A549 (cell line): ENCODE measurements around the gene KRTAP3-2.

ENCODE experiments used
- BHLHE40 ChIP-seq: IDR thresholded peaks from 2 replicates; pipeline ENCODE4 v1.6.1; 2012; ENCODE audit warnings: low read depth, low read length, inconsistent platforms
- CBX2 ChIP-seq: fragments of 200-600 bp; sonication (generic); IDR thresholded peaks from 2 replicates; pipeline ENCODE4 v1.6.1; 2016; ENCODE audit warnings: low read depth, mild to moderate bottlenecking, borderline replicate concordance
- CEBPB ChIP-seq, 2 experiments: fragments of >200 bp in 1 of 2; sonication (Bioruptor Twin) in 1 of 2; formaldehyde crosslinking in 1 of 2; IDR thresholded peaks; 2 replicates each; pipeline ENCODE4 v1.6.1; 2012 to 2016
- ESRRA ChIP-seq: fragments of 150-350 bp; IDR thresholded peaks from 2 replicates; pipeline ENCODE4 v1.6.1; 2014; ENCODE audit warnings: mild to moderate bottlenecking, low read length, borderline replicate concordance
- KDM5A ChIP-seq: fragments of 200-600 bp; sonication (generic); IDR thresholded peaks from 2 replicates; pipeline ENCODE4 v1.6.1; 2016; ENCODE audit warnings: antibody characterized with exemption, mild to moderate bottlenecking
- POLR2A ChIP-seq: IDR thresholded peaks from 2 replicates; pipeline ENCODE4 v1.6.1; 2012; ENCODE audit warnings: mild to moderate bottlenecking, low read length
- RCOR1 ChIP-seq: fragments of 150-350 bp; IDR thresholded peaks from 2 replicates; pipeline ENCODE4 v1.6.1; 2014; ENCODE audit warnings: antibody characterized with exemption, low read length, low read depth
- RFX5 ChIP-seq: fragments of 450-650 bp; IDR thresholded peaks from 2 replicates; pipeline ENCODE4 v1.7.1; 2014; ENCODE audit warnings: antibody characterized with exemption, mild to moderate bottlenecking, moderate library complexity
- ZC3H11A ChIP-seq: fragments of 450-650 bp; IDR thresholded peaks from 2 replicates; pipeline ENCODE4 v1.6.1; 2014; ENCODE audit warnings: antibody characterized with exemption, mild to moderate bottlenecking
- ZFP36 ChIP-seq: fragments of 450-650 bp; IDR thresholded peaks from 2 replicates; pipeline ENCODE4 v1.6.1; 2014; ENCODE audit warnings: borderline replicate concordance; ENCODE audit not compliant: partially characterized antibody
- TF ChIP-seq, protein P1 (sequence below): fragments of >200 bp; sonication (Bioruptor Twin); formaldehyde crosslinking; IDR thresholded peaks from 3 replicates; pipeline ENCODE4 v1.5.1; 2016
- TF ChIP-seq, protein P2 (sequence below): fragments of 150-350 bp; IDR thresholded peaks from 2 replicates; pipeline ENCODE4 v1.6.1; 2014; ENCODE audit warnings: low read depth, mild to moderate bottlenecking, low read length
- TF ChIP-seq, protein P3 (sequence below): fragments of 200-600 bp; sonication (generic); IDR thresholded peaks from 2 replicates; pipeline ENCODE4 v1.6.1; 2016; ENCODE audit warnings: antibody characterized with exemption, mild to moderate bottlenecking, moderate library complexity

DNA sequence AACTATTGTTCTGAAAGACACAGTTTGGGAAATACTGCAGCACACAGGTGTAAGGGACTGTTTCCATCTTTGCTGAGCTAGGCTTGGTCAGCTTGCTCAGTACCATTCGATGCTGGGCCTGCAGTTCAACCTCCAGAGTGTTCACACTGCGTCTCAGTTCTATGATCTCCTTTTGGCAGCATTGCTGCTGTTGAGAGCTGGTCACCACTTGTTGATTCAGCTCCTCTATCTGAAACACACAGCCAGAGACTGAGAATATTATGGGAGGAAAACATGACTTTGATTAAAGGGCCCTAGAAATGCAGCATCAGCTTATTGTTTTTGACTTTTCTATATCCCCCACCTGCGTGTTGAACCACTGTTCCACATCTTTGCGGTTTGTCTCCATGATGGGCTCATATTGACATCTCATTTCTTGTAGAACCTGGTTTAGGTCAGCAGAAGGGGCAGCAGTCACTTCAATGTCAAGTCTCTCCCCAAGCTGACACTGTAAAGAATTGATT is 37.6 kb downstream of the KRTAP3-2 start:
- TF ChIP-seq, protein P1, sequence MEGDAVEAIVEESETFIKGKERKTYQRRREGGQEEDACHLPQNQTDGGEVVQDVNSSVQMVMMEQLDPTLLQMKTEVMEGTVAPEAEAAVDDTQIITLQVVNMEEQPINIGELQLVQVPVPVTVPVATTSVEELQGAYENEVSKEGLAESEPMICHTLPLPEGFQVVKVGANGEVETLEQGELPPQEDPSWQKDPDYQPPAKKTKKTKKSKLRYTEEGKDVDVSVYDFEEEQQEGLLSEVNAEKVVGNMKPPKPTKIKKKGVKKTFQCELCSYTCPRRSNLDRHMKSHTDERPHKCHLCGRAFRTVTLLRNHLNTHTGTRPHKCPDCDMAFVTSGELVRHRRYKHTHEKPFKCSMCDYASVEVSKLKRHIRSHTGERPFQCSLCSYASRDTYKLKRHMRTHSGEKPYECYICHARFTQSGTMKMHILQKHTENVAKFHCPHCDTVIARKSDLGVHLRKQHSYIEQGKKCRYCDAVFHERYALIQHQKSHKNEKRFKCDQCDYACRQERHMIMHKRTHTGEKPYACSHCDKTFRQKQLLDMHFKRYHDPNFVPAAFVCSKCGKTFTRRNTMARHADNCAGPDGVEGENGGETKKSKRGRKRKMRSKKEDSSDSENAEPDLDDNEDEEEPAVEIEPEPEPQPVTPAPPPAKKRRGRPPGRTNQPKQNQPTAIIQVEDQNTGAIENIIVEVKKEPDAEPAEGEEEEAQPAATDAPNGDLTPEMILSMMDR = no peak
- TF ChIP-seq BHLHE40 = no peak
- TF ChIP-seq ZFP36 = no peak
- TF ChIP-seq KDM5A = no peak
- TF ChIP-seq, protein P2, sequence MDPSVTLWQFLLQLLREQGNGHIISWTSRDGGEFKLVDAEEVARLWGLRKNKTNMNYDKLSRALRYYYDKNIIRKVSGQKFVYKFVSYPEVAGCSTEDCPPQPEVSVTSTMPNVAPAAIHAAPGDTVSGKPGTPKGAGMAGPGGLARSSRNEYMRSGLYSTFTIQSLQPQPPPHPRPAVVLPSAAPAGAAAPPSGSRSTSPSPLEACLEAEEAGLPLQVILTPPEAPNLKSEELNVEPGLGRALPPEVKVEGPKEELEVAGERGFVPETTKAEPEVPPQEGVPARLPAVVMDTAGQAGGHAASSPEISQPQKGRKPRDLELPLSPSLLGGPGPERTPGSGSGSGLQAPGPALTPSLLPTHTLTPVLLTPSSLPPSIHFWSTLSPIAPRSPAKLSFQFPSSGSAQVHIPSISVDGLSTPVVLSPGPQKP = no peak
- TF ChIP-seq, protein P3, sequence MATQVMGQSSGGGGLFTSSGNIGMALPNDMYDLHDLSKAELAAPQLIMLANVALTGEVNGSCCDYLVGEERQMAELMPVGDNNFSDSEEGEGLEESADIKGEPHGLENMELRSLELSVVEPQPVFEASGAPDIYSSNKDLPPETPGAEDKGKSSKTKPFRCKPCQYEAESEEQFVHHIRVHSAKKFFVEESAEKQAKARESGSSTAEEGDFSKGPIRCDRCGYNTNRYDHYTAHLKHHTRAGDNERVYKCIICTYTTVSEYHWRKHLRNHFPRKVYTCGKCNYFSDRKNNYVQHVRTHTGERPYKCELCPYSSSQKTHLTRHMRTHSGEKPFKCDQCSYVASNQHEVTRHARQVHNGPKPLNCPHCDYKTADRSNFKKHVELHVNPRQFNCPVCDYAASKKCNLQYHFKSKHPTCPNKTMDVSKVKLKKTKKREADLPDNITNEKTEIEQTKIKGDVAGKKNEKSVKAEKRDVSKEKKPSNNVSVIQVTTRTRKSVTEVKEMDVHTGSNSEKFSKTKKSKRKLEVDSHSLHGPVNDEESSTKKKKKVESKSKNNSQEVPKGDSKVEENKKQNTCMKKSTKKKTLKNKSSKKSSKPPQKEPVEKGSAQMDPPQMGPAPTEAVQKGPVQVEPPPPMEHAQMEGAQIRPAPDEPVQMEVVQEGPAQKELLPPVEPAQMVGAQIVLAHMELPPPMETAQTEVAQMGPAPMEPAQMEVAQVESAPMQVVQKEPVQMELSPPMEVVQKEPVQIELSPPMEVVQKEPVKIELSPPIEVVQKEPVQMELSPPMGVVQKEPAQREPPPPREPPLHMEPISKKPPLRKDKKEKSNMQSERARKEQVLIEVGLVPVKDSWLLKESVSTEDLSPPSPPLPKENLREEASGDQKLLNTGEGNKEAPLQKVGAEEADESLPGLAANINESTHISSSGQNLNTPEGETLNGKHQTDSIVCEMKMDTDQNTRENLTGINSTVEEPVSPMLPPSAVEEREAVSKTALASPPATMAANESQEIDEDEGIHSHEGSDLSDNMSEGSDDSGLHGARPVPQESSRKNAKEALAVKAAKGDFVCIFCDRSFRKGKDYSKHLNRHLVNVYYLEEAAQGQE = no peak
- no peak for TF ChIP-seq ESRRA
- no peak for TF ChIP-seq CEBPB (IDR thresholded peaks at IDR 0.05)
- no peak for TF ChIP-seq RCOR1
- no peak for TF ChIP-seq CBX2
- TF ChIP-seq RFX5 = no peak
- TF ChIP-seq ZC3H11A = no peak
- no peak for TF ChIP-seq POLR2A
